Activated CD4-positive, alpha-beta T cell treated with anti-CD3 and anti-CD28 coated beads, Interleukin-2, amount 50 U/mL, for 16 hours (primary cell): ENCODE data around the gene EWSR1.

ENCODE experiments used
- DNase-seq: peaks from one replicate; pipeline ENCODE4 v3.0.0-alpha.2; 2020

EWSR1 gene

GRCh38 chr22:29320546-29320945, 52.5 kb downstream of the EWSR1 start:
- DNase-seq: no peak

GRCh38 chr22:29323641-29324040, 55.6 kb downstream of the EWSR1 start:
- no peak for DNase-seq

- DNase-seq: no peak
These were observed 57.3 kb downstream of the EWSR1 start for GRCh38 chr22:29325356-29325755.

- no peak for DNase-seq
These were observed 57.8 kb downstream of the EWSR1 start for GRCh38 chr22:29325785-29326315.

GRCh38 chr22:29326481-29326880, 58.4 kb downstream of the EWSR1 start:
- DNase-seq: no peak

- no peak for DNase-seq
These were observed 59.2 kb downstream of the EWSR1 start for GRCh38 chr22:29327089-29327764.

GRCh38 chr22:29328055-29328454, 60.0 kb downstream of the EWSR1 start:
- no peak for DNase-seq

- DNase-seq: no peak
These were observed 60.8 kb downstream of the EWSR1 start for GRCh38 chr22:29328566-29329500.

GRCh38 chr22:29329581-29329980, 61.5 kb downstream of the EWSR1 start:
- DNase-seq: no peak

- no peak for DNase-seq
These were observed 62.2 kb downstream of the EWSR1 start for GRCh38 chr22:29330291-29330690.

GRCh38 chr22:29330753-29331152, 62.7 kb downstream of the EWSR1 start:
- no peak for DNase-seq

- DNase-seq: no peak
These were observed 63.1 kb downstream of the EWSR1 start for GRCh38 chr22:29331213-29331612.

GRCh38 chr22:29331658-29332300, 63.7 kb downstream of the EWSR1 start:
- no peak for DNase-seq

- no peak for DNase-seq
These were observed 64.9 kb downstream of the EWSR1 start for GRCh38 chr22:29332886-29333496.

GRCh38 chr22:29334148-29334547, 66.1 kb downstream of the EWSR1 start:
- DNase-seq: no peak

GRCh38 chr22:29334696-29335344, 66.8 kb downstream of the EWSR1 start:
- no peak for DNase-seq

GRCh38 chr22:29335656-29336055, 67.6 kb downstream of the EWSR1 start:
- DNase-seq: no peak

- DNase-seq: no peak
These were observed 68.9 kb downstream of the EWSR1 start for GRCh38 chr22:29336751-29337490.

GRCh38 chr22:29337631-29338284, 69.7 kb downstream of the EWSR1 start:
- no peak for DNase-seq

- no peak for DNase-seq
These were observed 70.3 kb downstream of the EWSR1 start for GRCh38 chr22:29338398-29338797.
